HEK293 (cell line): ENCODE results near the gene HOXB7.
A peak's percentile ranks its signal among the peaks of the same experiment; 100 is the strongest.

ENCODE experiments used
- KLF17 ChIP-seq: fragments of 450-650 bp; formaldehyde crosslinking; IDR thresholded peaks from 2 replicates; pipeline ENCODE4 v1.5.1; 2016; ENCODE audit warnings: missing biosample characterization, missing genetic modification characterization
- MYNN ChIP-seq: fragments of 450-650 bp; formaldehyde crosslinking; IDR thresholded peaks from 2 replicates; pipeline ENCODE4 v1.5.1; 2016; ENCODE audit warnings: missing biosample characterization, missing genetic modification characterization, borderline replicate concordance
- PBX3 ChIP-seq: sonication (generic); formaldehyde crosslinking; IDR thresholded peaks from 2 replicates; pipeline ENCODE4 v1.8.1; 2022; ENCODE audit warnings: mild to moderate bottlenecking, moderate library complexity, missing genetic modification reagents
- REPIN1 ChIP-seq: fragments of 450-650 bp; formaldehyde crosslinking; IDR thresholded peaks from 2 replicates; pipeline ENCODE4 v1.5.1; 2017; ENCODE audit warnings: missing biosample characterization, missing genetic modification characterization, low read depth
- SALL2 ChIP-seq: fragments of 450-650 bp; formaldehyde crosslinking; IDR thresholded peaks from 2 replicates; pipeline ENCODE4 v1.5.0; 2017; ENCODE audit warnings: missing biosample characterization, mild to moderate bottlenecking, missing genetic modification characterization, borderline replicate concordance
- SP2 ChIP-seq: fragments of 450-650 bp; formaldehyde crosslinking; IDR thresholded peaks from 2 replicates; pipeline ENCODE4 v1.5.1; 2016; ENCODE audit warnings: missing biosample characterization, missing genetic modification characterization
- ZBTB17 ChIP-seq: fragments of 450-650 bp; formaldehyde crosslinking; IDR thresholded peaks from 2 replicates; pipeline ENCODE4 v1.5.1; 2016; ENCODE audit warnings: missing biosample characterization, missing genetic modification characterization
- ZBTB20 ChIP-seq: fragments of 450-650 bp; formaldehyde crosslinking; IDR thresholded peaks from 2 replicates; pipeline ENCODE4 v1.5.1; 2016; ENCODE audit warnings: missing biosample characterization, missing genetic modification characterization
- ZNF114 ChIP-seq: fragments of 450-650 bp; formaldehyde crosslinking; IDR thresholded peaks from 2 replicates; pipeline ENCODE4 v1.5.0; 2017; ENCODE audit warnings: missing biosample characterization, missing genetic modification characterization
- ZNF133 ChIP-seq: fragments of 450-650 bp; formaldehyde crosslinking; IDR thresholded peaks from 2 replicates; pipeline ENCODE4 v1.5.1; 2016; ENCODE audit warnings: missing biosample characterization, missing genetic modification characterization
- ZNF175 ChIP-seq: fragments of 450-650 bp; formaldehyde crosslinking; IDR thresholded peaks from 2 replicates; pipeline ENCODE4 v1.5.1; 2016; ENCODE audit warnings: missing biosample characterization, missing genetic modification characterization
- ZNF19 ChIP-seq: fragments of 450-650 bp; formaldehyde crosslinking; IDR thresholded peaks from 2 replicates; pipeline ENCODE4; 2016; ENCODE audit warnings: missing biosample characterization, missing genetic modification characterization, low read depth
- ZNF239 ChIP-seq: fragments of 450-650 bp; formaldehyde crosslinking; IDR thresholded peaks from 2 replicates; pipeline ENCODE4 v1.5.1; 2016; ENCODE audit warnings: missing biosample characterization, missing genetic modification characterization
- ZNF24 ChIP-seq: fragments of 450-650 bp; formaldehyde crosslinking; IDR thresholded peaks from 2 replicates; pipeline ENCODE4 v1.5.1; 2016; ENCODE audit warnings: missing biosample characterization, missing genetic modification characterization
- ZNF266 ChIP-seq: fragments of 450-650 bp; formaldehyde crosslinking; IDR thresholded peaks from 2 replicates; pipeline ENCODE4 v1.5.1; 2016; ENCODE audit warnings: missing biosample characterization, missing genetic modification characterization, low read depth
- ZNF280C ChIP-seq: fragments of 450-650 bp; formaldehyde crosslinking; IDR thresholded peaks from 2 replicates; pipeline ENCODE4 v1.5.1; 2016; ENCODE audit warnings: missing biosample characterization, missing genetic modification characterization
- ZNF311 ChIP-seq: fragments of 450-650 bp; formaldehyde crosslinking; IDR thresholded peaks from 2 replicates; pipeline ENCODE4 v1.5.1; 2017; ENCODE audit warnings: missing biosample characterization, missing genetic modification characterization, borderline replicate concordance
- ZNF366 ChIP-seq: fragments of 450-650 bp; formaldehyde crosslinking; conservative IDR thresholded peaks from 2 replicates; pipeline ENCODE4 v1.5.1; 2016; ENCODE audit warnings: missing biosample characterization, missing genetic modification characterization
- ZNF433 ChIP-seq: fragments of 450-650 bp; formaldehyde crosslinking; IDR thresholded peaks from 2 replicates; pipeline ENCODE4 v1.5.1; 2016; ENCODE audit warnings: missing biosample characterization, missing genetic modification characterization, low read depth
- ZNF488 ChIP-seq: fragments of 450-650 bp; formaldehyde crosslinking; IDR thresholded peaks from 2 replicates; pipeline ENCODE4 v1.5.1; 2016; ENCODE audit warnings: missing biosample characterization, missing genetic modification characterization
- ZNF518A ChIP-seq: fragments of 450-650 bp; formaldehyde crosslinking; conservative IDR thresholded peaks from 2 replicates; pipeline ENCODE4 v1.5.1; 2016; ENCODE audit warnings: low read depth, missing biosample characterization, missing genetic modification characterization
- ZNF530 ChIP-seq: fragments of 450-650 bp; formaldehyde crosslinking; IDR thresholded peaks from 2 replicates; pipeline ENCODE4 v1.5.1; 2016; ENCODE audit warnings: low read depth, missing biosample characterization, missing genetic modification characterization
- ZNF558 ChIP-seq: fragments of 450-650 bp; formaldehyde crosslinking; IDR thresholded peaks from 2 replicates; pipeline ENCODE4 v1.5.1; 2016; ENCODE audit warnings: missing biosample characterization, missing genetic modification characterization
- ZNF639 ChIP-seq: fragments of 450-650 bp; formaldehyde crosslinking; IDR thresholded peaks from 2 replicates; pipeline ENCODE4 v1.5.1; 2016; ENCODE audit warnings: missing biosample characterization, missing genetic modification characterization
- ZNF692 ChIP-seq: fragments of 450-650 bp; formaldehyde crosslinking; IDR thresholded peaks from 2 replicates; pipeline ENCODE4 v1.5.1; 2016; ENCODE audit warnings: missing biosample characterization, missing genetic modification characterization
- ZNF747 ChIP-seq: fragments of 450-650 bp; formaldehyde crosslinking; IDR thresholded peaks from 2 replicates; pipeline ENCODE4 v1.5.1; 2016; ENCODE audit warnings: missing biosample characterization, missing genetic modification characterization

The HOXB7 gene

GRCh38 chr17:48571024-48571818 is 39.6 kb downstream of the HOXB7 start (continued):
- TF ChIP-seq ZNF280C (no peak), ZNF19 (tag by site-specific recombination) (no peak), SP2 (tag by site-specific recombination) (peak; percentile 25), MYNN (tag by site-specific recombination) (no peak), ZNF488 (tag by site-specific recombination) (peak; percentile 74), ZNF133 (tag by site-specific recombination) (no peak), ZNF692 (tag by site-specific recombination) (no peak), ZNF175 (tag by site-specific recombination) (no peak), ZNF518A (tag by site-specific recombination) (no peak), REPIN1 (tag by site-specific recombination) (no peak), KLF17 (peak; percentile 61; the same call in 1 of the 2 replicates), ZNF530 (no peak), SALL2 (tag by site-specific recombination) (no peak), ZNF24 (tag by site-specific recombination) (peak; percentile 26), ZNF558 (tag by site-specific recombination) (no peak), PBX3 (no peak), ZNF311 (no peak), ZBTB20 (tag by site-specific recombination) (no peak; the same call in 1 of the 2 replicates), ZNF114 (tag by site-specific recombination) (no peak), ZNF366 (tag by site-specific recombination) (peak; percentile 64), ZNF433 (tag by site-specific recombination) (no peak), ZNF639 (tag by site-specific recombination) (peak; percentile 59; the same call in 1 of the 2 replicates), ZNF239 (no peak), ZBTB17 (peak; percentile 96), ZNF747 (tag by site-specific recombination) (no peak), ZNF266 (no peak)
